ENCODE results near the gene CRTAP.
"Not testable (repeated sequence)": the region's sequence is repeated elsewhere in the genome, so short reads cannot be mapped to it uniquely, and the experiment has no call there.

CRTAP gene

DNA sequence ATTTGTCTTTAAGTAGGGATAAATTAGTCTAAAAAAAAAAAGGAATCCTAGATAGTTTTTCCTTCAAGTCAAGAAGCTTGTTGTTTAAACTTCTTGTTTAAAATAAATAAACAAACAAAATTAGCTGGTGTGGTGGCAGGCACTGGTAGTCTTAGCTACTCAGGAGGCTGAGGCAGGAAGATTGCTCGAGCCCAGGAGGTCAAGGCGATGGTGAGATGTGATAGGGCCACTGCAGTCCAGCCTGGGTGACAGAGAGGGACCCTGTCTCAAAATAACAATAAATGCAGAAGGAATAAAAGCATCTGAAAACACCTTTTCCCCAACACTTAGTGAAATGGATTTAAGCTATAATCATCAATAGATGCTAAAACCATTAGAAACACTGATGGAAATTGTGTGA, 35.8 kb upstream of the CRTAP start:
- Histone ChIP-seq H3K27ac (ENCODE audit: low read depth, low read length) (no peak overlapping the region), H3K4me3 (ENCODE audit: low read depth in 1 of 5, low read length in 5 of 5) (no peak overlapping the region), H3K4me1 (ENCODE audit: control insufficient read depth in 5 of 5, insufficient read depth in 5 of 5, low read length in 5 of 5) (peaks cover 2 to 18% (median 15%) of the 10 kb centered on the region in 5 donors), H3K9me3 (ENCODE audit: control insufficient read depth in 5 of 5, low read length in 5 of 5) (no peaks in the 10 kb centered on the region), H3K27me3 (ENCODE audit: control insufficient read depth in 5 of 5, insufficient read depth in 4 of 5, low read length in 5 of 5) (no peaks in the 10 kb centered on the region), H3K36me3 (ENCODE audit: control insufficient read depth in 5 of 5, insufficient read depth in 5 of 5, low read length in 5 of 5) (peaks cover 0 to 5% (median 0%) of the 10 kb centered on the region in 5 donors), H3K9ac (ENCODE audit: low read length in 5 of 5) (no peak overlapping the region)

DNA sequence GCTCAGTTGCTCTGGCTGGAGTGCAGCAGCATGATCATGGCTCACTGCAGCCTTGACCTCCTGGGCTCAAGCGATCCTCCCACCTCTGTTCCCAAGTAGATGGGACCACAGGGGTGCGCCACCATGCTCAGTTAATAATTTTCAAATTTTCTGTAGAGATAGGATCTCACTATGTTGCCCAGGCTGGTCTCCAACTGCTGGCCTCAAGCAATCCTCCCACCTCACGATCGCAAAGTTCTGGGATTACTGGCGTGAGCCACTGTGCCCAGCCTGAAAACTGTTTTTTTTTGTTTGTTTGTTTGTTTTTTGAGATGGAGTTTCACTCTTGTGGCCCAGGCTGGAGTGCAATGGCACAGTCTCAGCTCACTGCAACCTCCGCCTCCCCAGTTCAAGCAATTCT, 34.0 kb upstream of the CRTAP start:
- H3K36me3 ChIP-seq (ENCODE audit: control insufficient read depth in 5 of 5, insufficient read depth in 5 of 5, low read length in 5 of 5); H3K27ac ChIP-seq (ENCODE audit: low read depth, low read length); H3K27me3 ChIP-seq (ENCODE audit: control insufficient read depth in 5 of 5, insufficient read depth in 4 of 5, low read length in 5 of 5); H3K4me3 ChIP-seq (ENCODE audit: low read depth in 1 of 5, low read length in 5 of 5); H3K9me3 ChIP-seq (ENCODE audit: control insufficient read depth in 5 of 5, low read length in 5 of 5); H3K9ac ChIP-seq (ENCODE audit: low read length in 5 of 5): not testable (repeated sequence)
- peaks cover 2 to 10% (median 10%) of the 10 kb centered on the region in 5 donors for H3K4me1 ChIP-seq (ENCODE audit: control insufficient read depth in 5 of 5, insufficient read depth in 5 of 5, low read length in 5 of 5)

DNA sequence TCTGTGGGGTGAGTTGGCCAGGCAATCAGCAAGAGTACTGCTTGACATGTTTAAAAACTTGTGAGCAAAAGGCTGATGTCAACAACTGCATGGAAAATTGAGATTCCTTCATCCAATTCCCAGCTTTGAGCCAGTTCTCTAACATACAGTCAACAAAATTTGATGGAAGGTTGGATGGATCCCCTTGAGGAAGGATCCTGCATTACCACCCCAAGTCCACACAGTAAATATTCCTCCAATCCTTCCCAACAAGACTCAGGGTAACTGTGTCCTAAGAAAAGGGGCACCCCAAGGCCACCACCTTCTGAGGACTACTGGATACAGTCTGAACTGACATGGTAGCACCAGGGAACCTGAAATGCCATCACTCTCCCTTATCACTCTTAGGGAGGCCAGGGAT, 32.0 kb upstream of the CRTAP start:
- no peak overlapping the region for H3K4me3 ChIP-seq (ENCODE audit: low read depth in 1 of 5, low read length in 5 of 5)
- H3K36me3 ChIP-seq (ENCODE audit: control insufficient read depth in 5 of 5, insufficient read depth in 5 of 5, low read length in 5 of 5), result no peaks in the 10 kb centered on the region
- no peaks in the 10 kb centered on the region for H3K9me3 ChIP-seq (ENCODE audit: control insufficient read depth in 5 of 5, low read length in 5 of 5)
- H3K27me3 ChIP-seq (ENCODE audit: control insufficient read depth in 5 of 5, insufficient read depth in 4 of 5, low read length in 5 of 5), result no peaks in the 10 kb centered on the region
- peaks cover 0 to 4% (median 0%) of the 10 kb centered on the region in 5 donors for H3K4me1 ChIP-seq (ENCODE audit: control insufficient read depth in 5 of 5, insufficient read depth in 5 of 5, low read length in 5 of 5)
- no peak overlapping the region for H3K9ac ChIP-seq (ENCODE audit: low read length in 5 of 5)
- no peak overlapping the region for H3K27ac ChIP-seq (ENCODE audit: low read depth, low read length)

DNA sequence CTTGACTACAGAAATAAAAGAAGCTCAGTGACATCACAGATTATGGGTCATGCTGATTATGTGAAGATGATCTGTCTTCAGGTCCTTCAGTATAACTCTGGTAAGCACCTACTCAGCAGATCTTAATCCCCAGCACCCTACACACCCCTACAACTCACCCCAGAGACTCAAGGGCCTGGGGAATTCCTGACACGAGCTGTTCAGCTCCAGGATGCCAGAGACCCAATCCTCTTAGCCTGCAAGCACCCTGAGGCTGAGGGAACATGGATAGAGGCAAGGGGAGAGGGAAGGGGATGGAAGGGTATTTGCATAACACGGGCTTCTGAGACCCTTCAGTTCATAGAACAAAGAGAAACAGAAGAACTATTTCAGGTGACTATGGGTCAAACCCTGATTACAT, 29.9 kb upstream of the CRTAP start:
- peaks cover 0 to 11% (median 3%) of the 10 kb centered on the region in 5 donors for H3K4me1 ChIP-seq (ENCODE audit: control insufficient read depth in 5 of 5, insufficient read depth in 5 of 5, low read length in 5 of 5)
- no peaks in the 10 kb centered on the region for H3K9me3 ChIP-seq (ENCODE audit: control insufficient read depth in 5 of 5, low read length in 5 of 5)
- H3K4me3 ChIP-seq (ENCODE audit: low read depth in 1 of 5, low read length in 5 of 5), result no peak overlapping the region
- H3K27me3 ChIP-seq (ENCODE audit: control insufficient read depth in 5 of 5, insufficient read depth in 4 of 5, low read length in 5 of 5), result no peaks in the 10 kb centered on the region
- no peak overlapping the region for H3K9ac ChIP-seq (ENCODE audit: low read length in 5 of 5)
- no peak overlapping the region for H3K27ac ChIP-seq (ENCODE audit: low read depth, low read length)
- no peaks in the 10 kb centered on the region for H3K36me3 ChIP-seq (ENCODE audit: control insufficient read depth in 5 of 5, insufficient read depth in 5 of 5, low read length in 5 of 5)

DNA sequence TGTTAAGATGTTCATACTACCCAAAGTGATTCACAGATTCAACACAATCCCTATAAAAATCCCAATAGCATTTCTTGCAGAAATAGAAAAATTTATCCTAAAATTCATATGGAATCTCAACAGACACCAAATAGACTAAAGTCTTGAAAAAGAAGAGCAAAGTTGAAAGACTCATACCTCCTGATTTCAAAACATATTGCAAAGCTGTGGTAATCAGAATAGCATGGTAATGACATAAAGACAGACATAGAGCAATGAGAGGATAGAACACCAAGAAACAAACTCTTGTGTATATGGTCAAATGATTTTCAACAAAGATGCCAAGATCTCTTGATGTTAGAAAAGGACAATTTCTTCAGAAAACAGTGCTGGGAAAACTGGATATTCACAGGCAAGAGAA, 25.1 kb upstream of the CRTAP start:
- Histone ChIP-seq H3K4me3 (ENCODE audit: low read depth in 1 of 5, low read length in 5 of 5) (no peak overlapping the region), H3K9ac (ENCODE audit: low read length in 5 of 5) (no peak overlapping the region), H3K36me3 (ENCODE audit: control insufficient read depth in 5 of 5, insufficient read depth in 5 of 5, low read length in 5 of 5) (peaks cover 0 to 31% (median 24%) of the 10 kb centered on the region in 5 donors), H3K4me1 (ENCODE audit: control insufficient read depth in 5 of 5, insufficient read depth in 5 of 5, low read length in 5 of 5) (peaks cover 0 to 25% (median 6%) of the 10 kb centered on the region in 5 donors), H3K27me3 (ENCODE audit: control insufficient read depth in 5 of 5, insufficient read depth in 4 of 5, low read length in 5 of 5) (no peaks in the 10 kb centered on the region), H3K9me3 (ENCODE audit: control insufficient read depth in 5 of 5, low read length in 5 of 5) (no peaks in the 10 kb centered on the region), H3K27ac (ENCODE audit: low read depth, low read length) (no peak overlapping the region)

DNA sequence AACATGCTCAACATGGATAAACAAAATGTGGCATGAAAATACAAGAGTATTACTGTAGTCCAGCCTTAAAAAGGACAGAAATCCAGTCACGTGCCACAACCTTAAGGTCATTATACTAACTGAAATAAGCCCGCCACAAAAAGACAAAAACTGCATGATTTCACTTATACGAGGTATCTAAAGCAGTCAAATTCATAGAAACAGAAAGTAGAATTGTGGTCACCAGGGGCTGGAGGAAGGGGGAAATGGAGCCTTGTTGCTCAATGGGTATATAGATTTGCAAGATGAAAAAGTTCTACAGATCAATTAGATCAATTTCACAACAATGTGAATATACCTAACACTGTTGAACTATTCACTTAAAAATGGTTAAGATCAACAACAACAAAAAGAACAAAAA, 24.3 kb upstream of the CRTAP start:
- H3K4me1 ChIP-seq (ENCODE audit: control insufficient read depth in 5 of 5, insufficient read depth in 5 of 5, low read length in 5 of 5), result peaks cover 0 to 25% (median 6%) of the 10 kb centered on the region in 5 donors
- peaks cover 0 to 36% (median 28%) of the 10 kb centered on the region in 5 donors for H3K36me3 ChIP-seq (ENCODE audit: control insufficient read depth in 5 of 5, insufficient read depth in 5 of 5, low read length in 5 of 5)
- H3K27ac ChIP-seq (ENCODE audit: low read depth, low read length), result no peak overlapping the region
- H3K9me3 ChIP-seq (ENCODE audit: control insufficient read depth in 5 of 5, low read length in 5 of 5), result no peaks in the 10 kb centered on the region
- no peak overlapping the region for H3K9ac ChIP-seq (ENCODE audit: low read length in 5 of 5)
- no peak overlapping the region for H3K4me3 ChIP-seq (ENCODE audit: low read depth in 1 of 5, low read length in 5 of 5)
- H3K27me3 ChIP-seq (ENCODE audit: control insufficient read depth in 5 of 5, insufficient read depth in 4 of 5, low read length in 5 of 5), result no peaks in the 10 kb centered on the region

DNA sequence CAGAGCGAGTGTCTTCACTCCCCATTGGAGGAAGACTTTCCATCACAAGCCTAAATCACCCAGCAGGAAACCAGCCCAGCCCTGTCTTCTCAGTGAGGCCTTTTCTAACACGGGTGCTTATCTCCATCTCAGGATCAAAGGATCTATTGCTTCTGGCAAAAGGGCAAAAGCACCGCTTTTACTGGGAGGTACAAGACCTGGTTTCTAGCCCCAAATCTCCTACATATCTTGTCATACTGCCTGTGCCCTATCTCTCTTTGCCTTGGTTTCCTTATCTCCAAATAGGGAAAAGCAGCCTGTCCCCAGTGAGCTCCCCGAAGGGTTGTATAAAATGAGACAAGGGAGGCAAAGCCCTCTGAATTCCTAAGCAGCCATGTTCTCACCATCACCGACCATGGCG, 22.1 kb upstream of the CRTAP start:
- Histone ChIP-seq H3K4me3 (ENCODE audit: low read depth in 1 of 5, low read length in 5 of 5) (no peak overlapping the region), H3K27ac (ENCODE audit: low read depth, low read length) (no peak overlapping the region), H3K9me3 (ENCODE audit: control insufficient read depth in 5 of 5, low read length in 5 of 5) (no peaks in the 10 kb centered on the region), H3K4me1 (ENCODE audit: control insufficient read depth in 5 of 5, insufficient read depth in 5 of 5, low read length in 5 of 5) (peaks cover 0 to 33% (median 16%) of the 10 kb centered on the region in 5 donors), H3K36me3 (ENCODE audit: control insufficient read depth in 5 of 5, insufficient read depth in 5 of 5, low read length in 5 of 5) (peaks cover 0 to 36% (median 28%) of the 10 kb centered on the region in 5 donors), H3K9ac (ENCODE audit: low read length in 5 of 5) (no peak overlapping the region), H3K27me3 (ENCODE audit: control insufficient read depth in 5 of 5, insufficient read depth in 4 of 5, low read length in 5 of 5) (no peaks in the 10 kb centered on the region)

DNA sequence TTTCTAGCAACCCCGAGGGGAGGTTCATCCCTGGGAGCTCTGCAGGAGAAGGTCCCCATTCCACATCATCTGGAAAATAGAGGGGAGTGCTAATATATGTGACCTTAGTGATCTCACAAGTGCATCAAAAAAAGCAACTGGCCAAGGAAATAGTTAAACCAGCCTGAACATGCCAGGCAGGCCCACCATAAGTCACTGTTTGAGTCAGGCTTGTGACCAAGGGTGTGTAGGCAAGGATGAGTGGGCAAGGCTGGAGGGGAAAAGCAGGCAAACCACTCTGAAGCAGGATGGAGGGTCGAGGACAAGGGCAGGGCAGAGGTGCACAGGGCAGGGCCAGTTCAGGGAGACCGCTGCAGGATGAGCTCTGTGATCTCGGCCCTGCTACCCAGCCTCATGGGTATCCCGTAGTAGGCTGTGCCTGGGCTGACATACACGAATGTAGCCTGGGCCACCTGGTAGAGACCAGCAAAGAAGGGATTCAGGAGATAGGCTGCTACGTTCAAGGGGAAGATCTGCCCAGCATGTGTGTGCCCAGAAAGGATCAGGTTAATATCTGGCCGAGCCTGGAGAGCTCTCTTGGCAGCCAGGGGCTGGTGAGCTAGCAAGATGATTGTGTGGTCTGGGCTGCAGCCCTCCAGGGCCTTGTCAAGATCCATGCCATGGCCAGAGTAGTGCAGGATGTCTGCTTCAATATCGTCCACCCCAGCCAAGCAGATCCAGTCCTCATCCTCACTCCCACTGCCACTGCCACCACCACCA, 21.1 kb upstream of the CRTAP start:
- no peak overlapping the region for H3K4me3 ChIP-seq (ENCODE audit: low read depth in 1 of 5, low read length in 5 of 5)
- H3K9ac ChIP-seq (ENCODE audit: low read length in 5 of 5), result no peak overlapping the region
- H3K4me1 ChIP-seq (ENCODE audit: control insufficient read depth in 5 of 5, insufficient read depth in 5 of 5, low read length in 5 of 5), result peaks cover 0 to 38% (median 19%) of the 10 kb centered on the region in 5 donors
- H3K36me3 ChIP-seq (ENCODE audit: control insufficient read depth in 5 of 5, insufficient read depth in 5 of 5, low read length in 5 of 5), result peaks cover 0 to 36% (median 28%) of the 10 kb centered on the region in 5 donors
- H3K27ac ChIP-seq (ENCODE audit: low read depth, low read length), result no peak overlapping the region
- H3K9me3 ChIP-seq (ENCODE audit: control insufficient read depth in 5 of 5, low read length in 5 of 5), result no peaks in the 10 kb centered on the region
- no peaks in the 10 kb centered on the region for H3K27me3 ChIP-seq (ENCODE audit: control insufficient read depth in 5 of 5, insufficient read depth in 4 of 5, low read length in 5 of 5)

DNA sequence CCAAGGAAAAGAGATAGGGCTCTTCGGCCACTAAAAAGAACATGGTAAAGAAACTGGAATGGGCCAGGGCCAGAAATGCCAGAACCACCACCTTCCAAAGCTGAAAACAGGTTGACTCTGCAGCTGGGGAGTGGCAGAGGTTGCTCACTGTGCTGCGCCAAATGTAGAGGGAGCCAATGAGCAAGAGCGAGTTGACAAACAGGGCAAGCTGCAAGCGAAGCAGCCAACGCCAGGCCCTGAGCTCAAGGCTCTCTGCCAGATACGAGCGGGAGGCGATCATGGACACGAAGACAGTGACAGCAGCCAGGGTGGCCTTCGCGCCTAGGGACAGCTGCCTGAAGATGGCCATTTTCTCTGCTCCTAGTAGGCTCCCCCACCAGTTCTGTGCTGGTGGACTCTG, 20.0 kb upstream of the CRTAP start:
- Histone ChIP-seq H3K9ac (ENCODE audit: low read length in 5 of 5) (no peak overlapping the region), H3K9me3 (ENCODE audit: control insufficient read depth in 5 of 5, low read length in 5 of 5) (no peaks in the 10 kb centered on the region), H3K4me3 (ENCODE audit: low read depth in 1 of 5, low read length in 5 of 5) (no peak overlapping the region), H3K27me3 (ENCODE audit: control insufficient read depth in 5 of 5, insufficient read depth in 4 of 5, low read length in 5 of 5) (no peaks in the 10 kb centered on the region), H3K27ac (ENCODE audit: low read depth, low read length) (no peak overlapping the region), H3K36me3 (ENCODE audit: control insufficient read depth in 5 of 5, insufficient read depth in 5 of 5, low read length in 5 of 5) (peaks cover 0 to 36% (median 28%) of the 10 kb centered on the region in 5 donors), H3K4me1 (ENCODE audit: control insufficient read depth in 5 of 5, insufficient read depth in 5 of 5, low read length in 5 of 5) (peaks cover 0 to 36% (median 19%) of the 10 kb centered on the region in 5 donors)

DNA sequence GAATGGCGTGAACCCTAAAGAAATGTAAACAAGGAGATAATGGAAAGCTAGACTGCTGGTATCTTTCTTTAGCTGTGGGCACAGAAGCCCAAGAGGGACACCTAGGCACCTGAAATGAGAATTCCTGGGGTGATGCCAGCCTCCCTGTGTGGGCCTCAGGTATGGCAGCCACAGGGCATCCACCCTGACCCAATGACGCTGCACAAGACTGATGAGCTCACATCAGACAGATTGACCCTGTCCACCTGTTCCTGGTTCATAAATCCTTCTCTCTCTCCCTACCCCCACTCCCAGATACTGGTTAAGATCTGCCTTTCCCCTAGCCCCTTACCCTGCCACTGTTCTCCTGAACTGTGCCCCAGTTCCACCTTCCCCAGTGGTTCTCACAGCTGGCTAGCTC, 18.4 kb upstream of the CRTAP start:
- H3K27me3 ChIP-seq (ENCODE audit: control insufficient read depth in 5 of 5, insufficient read depth in 4 of 5, low read length in 5 of 5), result no peaks in the 10 kb centered on the region
- H3K9me3 ChIP-seq (ENCODE audit: control insufficient read depth in 5 of 5, low read length in 5 of 5), result no peaks in the 10 kb centered on the region
- H3K9ac ChIP-seq (ENCODE audit: low read length in 5 of 5), result peak overlapping the region in 3 of 5 donors; percentile 51 to 91 (median 66)
- H3K4me1 ChIP-seq (ENCODE audit: control insufficient read depth in 5 of 5, insufficient read depth in 5 of 5, low read length in 5 of 5), result peaks cover 0 to 26% (median 19%) of the 10 kb centered on the region in 5 donors
- H3K36me3 ChIP-seq (ENCODE audit: control insufficient read depth in 5 of 5, insufficient read depth in 5 of 5, low read length in 5 of 5), result peaks cover 0 to 33% (median 26%) of the 10 kb centered on the region in 5 donors
- H3K27ac ChIP-seq (ENCODE audit: low read depth, low read length), result peak overlapping the region; percentile 75
- H3K4me3 ChIP-seq (ENCODE audit: low read depth in 1 of 5, low read length in 5 of 5), result peak overlapping the region; percentile 90 to 98 (median 96)
